SK-N-MC (cell line): Measurements from ENCODE around the gene ODF4.
"Not testable (repeated sequence)": the region's sequence is repeated elsewhere in the genome, so short reads cannot be mapped to it uniquely, and the experiment has no call there.

Experiments
- DNase-seq: peaks from one replicate; pipeline ENCODE4 v3.0.0-alpha.2; 2011; ENCODE audit warnings: low read depth, low spot score
- H3K27ac ChIP-seq: fragments of 200-600 bp; sonication (generic); 2 replicates; pipeline ENCODE4 v1.5.1; 2016; ENCODE audit warnings: mixed run types
- H3K36me3 ChIP-seq: fragments of 200-600 bp; sonication (generic); 2 replicates; pipeline ENCODE4 v1.6.1; 2017; ENCODE audit warnings: antibody characterized with exemption, low read length, mixed read lengths; ENCODE audit not compliant: insufficient read depth
- H3K4me3 ChIP-seq: fragments of 200-600 bp; sonication (generic); 2 replicates; pipeline ENCODE4 v1.5.1; 2016
- H3K9ac ChIP-seq: fragments of 200-600 bp; sonication (generic); 2 replicates; pipeline ENCODE4 v1.8.0; 2017; ENCODE audit warnings: mixed run types, mixed read lengths; ENCODE audit not compliant: insufficient read length
- H3K9me3 ChIP-seq: fragments of 200-600 bp; sonication (generic); 2 replicates; pipeline ENCODE4 v1.6.1; 2017; ENCODE audit warnings: low read depth, mild to moderate bottlenecking, antibody characterized with exemption, low read length, moderate library complexity, mixed read lengths
- EZH2 ChIP-seq: fragments of 200-600 bp; sonication (generic); IDR thresholded peaks from one replicate; pipeline ENCODE4 v1.6.1; 2017; ENCODE audit warnings: antibody characterized with exemption
- FOXP2 ChIP-seq: optimal IDR thresholded peaks from 2 replicates; pipeline ENCODE3; 2011; ENCODE audit warnings: mild to moderate bottlenecking, moderate library complexity; ENCODE audit not compliant: insufficient read depth; ENCODE audit errors: extremely low read length, control extremely low read depth
- POLR2AphosphoS5 ChIP-seq: IDR thresholded peaks from 2 replicates; pipeline ENCODE4 v1.6.1; 2012; ENCODE audit warnings: mild to moderate bottlenecking, low read depth, low read length, borderline replicate concordance

Gene ODF4

GRCh38 chr17:8371786-8372185 lies 32.1 kb downstream of the ODF4 start:
- Histone ChIP-seq H3K4me3 (no peak overlapping the region), H3K36me3 (peaks cover 14% of the 10 kb centered on the region), H3K9me3 (no peaks in the 10 kb centered on the region), H3K9ac (no peak overlapping the region), H3K27ac (no peak overlapping the region)
- DNase-seq = no peak
- TF ChIP-seq EZH2 = no peak
- TF ChIP-seq POLR2AphosphoS5 = no peak
- no peak for TF ChIP-seq FOXP2

DNA sequence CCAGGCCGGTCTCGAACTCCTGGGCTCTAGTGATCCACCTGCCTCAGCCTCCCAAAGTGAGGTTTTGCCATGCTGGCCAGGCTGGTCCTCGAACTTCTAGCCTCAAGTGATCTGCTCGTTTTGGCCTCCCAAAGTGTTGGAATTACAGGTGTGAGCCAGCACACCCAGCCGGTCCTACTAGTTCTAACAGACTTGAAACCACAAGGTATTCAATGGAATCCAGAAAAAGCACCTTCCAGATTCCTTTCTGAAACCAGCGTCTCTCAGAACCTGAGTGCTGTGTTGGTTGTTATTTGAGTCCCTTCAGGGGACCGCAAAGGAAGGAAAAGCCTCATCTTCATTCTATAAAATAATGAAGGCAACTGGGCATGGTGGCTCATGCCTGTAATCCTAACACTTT lies 32.8 kb downstream of the ODF4 start:
- no peak for TF ChIP-seq POLR2AphosphoS5
- TF ChIP-seq EZH2 = no peak
- TF ChIP-seq FOXP2 = no peak
- Histone ChIP-seq H3K9me3 (no peaks in the 10 kb centered on the region), H3K36me3 (peaks cover 21% of the 10 kb centered on the region), H3K4me3 (no peak overlapping the region), H3K27ac (no peak overlapping the region), H3K9ac (no peak overlapping the region)
- no peak for DNase-seq

DNA sequence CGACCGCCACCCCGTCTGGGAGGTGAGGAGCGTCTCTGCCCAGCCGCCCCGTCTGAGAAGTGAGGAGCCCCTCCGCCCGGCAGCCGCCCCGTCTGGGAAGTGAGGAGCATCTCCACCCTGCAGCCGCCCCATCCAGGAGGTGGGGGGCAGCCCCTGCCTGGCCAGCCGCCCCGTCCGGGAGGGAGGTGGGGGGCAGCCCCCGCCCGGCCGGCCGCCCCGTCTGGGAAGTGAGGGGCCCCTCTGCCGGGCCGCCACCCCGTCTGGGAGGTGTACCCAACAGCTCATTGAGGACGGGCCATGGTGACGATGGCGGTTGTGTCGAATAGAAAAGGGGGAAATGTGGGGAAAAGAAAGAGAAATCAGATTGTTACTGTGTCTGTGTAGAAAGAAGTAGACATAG lies 34.2 kb downstream of the ODF4 start:
- H3K9ac ChIP-seq, DNase-seq, H3K9me3 ChIP-seq, H3K27ac ChIP-seq, H3K4me3 ChIP-seq: not testable (repeated sequence)
- H3K36me3 ChIP-seq = peaks cover 33% of the 10 kb centered on the region

GRCh38 chr17:8375738-8376259 lies 36.2 kb downstream of the ODF4 start:
- H3K4me3 ChIP-seq = peak overlapping the region; percentile 82
- H3K27ac ChIP-seq = 0 out of 2 replicates have a peak overlapping the region, but pooled peaks have one; percentile 67
- H3K9me3 ChIP-seq = no peaks in the 10 kb centered on the region
- no peak for TF ChIP-seq FOXP2
- no peak for TF ChIP-seq POLR2AphosphoS5
- peaks cover 42% of the 10 kb centered on the region for H3K36me3 ChIP-seq
- DNase-seq = no peak
- H3K9ac ChIP-seq = peak overlapping the region; percentile 86

DNA sequence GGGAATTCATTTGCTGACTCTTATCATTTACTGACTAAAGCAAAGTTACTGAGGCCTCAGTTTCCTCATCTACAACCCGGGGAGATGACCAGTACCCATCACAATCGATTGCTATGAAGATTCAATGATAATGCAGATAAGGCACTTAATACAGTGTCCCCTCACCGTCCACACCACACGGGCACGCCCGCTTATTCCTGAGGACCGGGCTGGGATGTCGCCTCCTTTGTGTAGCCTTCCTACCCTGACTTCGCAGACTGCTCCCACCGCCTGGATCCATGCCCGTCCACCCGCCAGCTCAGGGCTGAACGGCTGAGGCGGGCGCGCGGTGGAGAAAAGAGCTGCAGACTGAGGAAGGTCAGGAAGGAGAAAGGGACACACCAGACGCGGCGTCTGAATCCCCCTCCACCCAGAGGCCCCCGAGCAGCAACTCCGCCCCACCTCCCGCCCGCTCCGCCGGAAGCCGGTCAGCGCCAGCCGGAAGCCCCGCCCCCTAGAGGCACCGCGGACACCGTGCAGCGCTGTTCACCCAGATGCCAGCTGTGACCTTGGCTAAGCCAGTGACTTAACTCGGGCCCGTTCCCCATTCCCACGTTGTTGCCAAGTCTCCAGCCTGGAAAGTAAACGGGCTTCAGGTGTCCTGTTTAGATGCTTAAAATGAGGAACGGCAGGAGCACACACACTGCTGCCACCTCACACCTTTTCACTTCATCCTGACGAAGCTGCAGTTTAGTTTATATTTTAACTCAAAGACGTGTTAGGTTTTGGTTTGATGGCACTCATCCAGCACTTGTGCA lies 36.8 kb downstream of the ODF4 start, which contains the start of gene KRABD2:
Gene KRABD2, minus strand, starts transcription at position 434 of the 797 bp plus-strand sequence.
- Histone ChIP-seq H3K36me3 (peaks cover 48% of the 10 kb centered on the region), H3K9me3 (no peaks in the 10 kb centered on the region), H3K27ac (peak within 1 kb of the TSS; percentile 90), H3K4me3 (peak within 1 kb of the TSS; percentile 82), H3K9ac (peak within 1 kb of the TSS; percentile 86)
- no peak for DNase-seq
- TF ChIP-seq POLR2AphosphoS5 = peak; percentile 92
- TF ChIP-seq EZH2 = no peak

DNA sequence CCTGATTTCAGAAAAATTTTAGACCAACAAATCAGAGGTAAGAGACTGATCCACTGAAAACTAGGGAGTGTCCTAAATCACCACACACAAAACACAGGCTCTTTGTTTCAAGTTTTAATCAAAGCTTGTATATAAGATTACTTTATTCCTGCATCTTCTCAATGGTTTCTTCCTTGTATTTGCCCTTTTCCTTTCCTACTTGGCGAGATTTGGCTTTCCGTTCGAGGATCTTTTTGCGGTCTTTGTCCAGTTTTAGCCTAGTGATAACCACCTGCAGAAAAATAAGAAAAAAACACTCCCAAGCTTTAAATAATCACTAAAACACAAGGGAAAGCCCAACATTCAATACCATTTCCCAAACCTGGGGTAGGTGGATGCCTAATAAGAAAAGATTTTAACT lies 37.8 kb downstream of the ODF4 start:
- Histone ChIP-seq H3K4me3 (peak overlapping the region; percentile 82; the same call in 1 of the 2 replicates), H3K9me3 (no peaks in the 10 kb centered on the region), H3K36me3 (peaks cover 57% of the 10 kb centered on the region), H3K27ac (peak overlapping the region; percentile 90), H3K9ac (peak overlapping the region; percentile 57)
- DNase-seq = no peak
- TF ChIP-seq POLR2AphosphoS5 = no peak
- no peak for TF ChIP-seq EZH2
- TF ChIP-seq FOXP2 = no peak

DNA sequence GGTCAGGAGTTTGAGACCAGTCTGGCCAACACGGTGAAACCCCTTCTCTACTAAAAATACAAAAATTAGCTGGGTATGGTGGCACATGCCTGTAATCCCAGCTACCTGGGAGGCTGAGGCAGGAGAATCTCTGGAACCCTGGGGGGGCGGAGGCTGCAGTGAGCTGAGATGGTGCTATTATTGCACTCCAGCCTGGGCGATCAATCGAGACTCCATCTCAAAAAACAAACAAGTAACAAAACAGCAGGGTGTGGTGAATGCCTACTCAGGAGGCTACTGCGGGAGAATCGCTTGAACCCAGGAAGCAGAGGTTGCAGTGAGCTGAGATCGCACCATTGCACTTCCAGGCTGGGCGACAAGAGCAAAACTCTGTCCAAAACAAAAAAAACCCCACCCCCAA lies 38.5 kb downstream of the ODF4 start:
- not testable (repeated sequence) for DNase-seq, H3K9me3 ChIP-seq, H3K9ac ChIP-seq, H3K4me3 ChIP-seq
- Histone ChIP-seq H3K27ac (peak overlapping the region; percentile 90), H3K36me3 (peaks cover 57% of the 10 kb centered on the region)

GRCh38 chr17:8380049-8380448 lies 40.4 kb downstream of the ODF4 start:
- peaks cover 57% of the 10 kb centered on the region for H3K36me3 ChIP-seq

DNA sequence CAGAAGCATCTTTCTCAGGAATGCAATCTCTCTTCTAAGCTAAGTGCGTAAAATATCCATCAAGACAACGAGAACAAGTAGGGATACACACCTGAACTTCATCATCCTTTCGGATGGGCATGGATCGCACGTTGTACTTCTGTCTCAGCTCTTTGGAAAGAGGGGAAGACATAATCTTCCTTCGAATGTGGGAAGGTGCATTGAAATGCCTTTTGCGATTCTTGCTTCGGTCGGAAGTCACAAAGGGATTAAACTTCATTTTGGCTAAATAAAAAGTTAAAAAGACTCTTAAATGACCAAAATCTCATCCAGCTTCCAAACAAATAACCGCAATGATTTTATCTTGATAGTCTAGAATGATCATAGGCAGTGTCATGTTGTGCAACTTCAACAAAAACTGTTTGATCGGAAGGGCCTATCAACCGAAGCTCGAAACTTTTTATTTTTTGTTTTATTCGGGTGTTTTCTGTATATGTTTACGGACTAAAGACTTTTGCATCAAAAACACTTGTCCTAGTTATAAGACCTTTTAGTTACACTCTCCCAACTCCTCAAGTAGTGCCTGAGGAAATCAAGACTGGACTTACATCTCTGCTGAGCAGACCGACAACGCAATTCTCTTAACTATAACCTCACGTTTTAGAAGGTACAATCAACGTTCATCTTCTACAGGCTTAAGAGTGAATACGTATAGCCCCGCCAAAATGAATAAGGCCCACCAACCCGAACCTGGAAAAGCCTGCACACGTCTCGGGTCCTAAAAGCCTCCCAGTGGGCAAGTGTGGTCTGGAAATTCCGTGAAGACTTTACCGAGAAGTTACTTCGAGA lies 42.6 kb downstream of the ODF4 start:
- no peak for DNase-seq
- H3K9me3 ChIP-seq = no peaks in the 10 kb centered on the region
- H3K36me3 ChIP-seq = peaks cover 51% of the 10 kb centered on the region
- H3K4me3 ChIP-seq = peak overlapping the region; percentile 88
- peak overlapping the region; percentile 87 for H3K27ac ChIP-seq
- H3K9ac ChIP-seq = peak overlapping the region; percentile 98
- no peak for TF ChIP-seq POLR2AphosphoS5
- TF ChIP-seq EZH2 = no peak
- no peak for TF ChIP-seq FOXP2

More at GRCh38 chr17:8380049-8380448, 40.4 kb downstream of the ODF4 start:
- H3K4me3 ChIP-seq = peak overlapping the region; percentile 88
- DNase-seq = no peak
- peak overlapping the region; percentile 59 for H3K9ac ChIP-seq
- H3K27ac ChIP-seq = peak overlapping the region; percentile 87
- TF ChIP-seq EZH2 = no peak
- TF ChIP-seq POLR2AphosphoS5 = no peak
- TF ChIP-seq FOXP2 = no peak
- H3K9me3 ChIP-seq = no peaks in the 10 kb centered on the region
